Endometrial microvascular endothelial cells (primary cell): ENCODE results near the gene BCL7C. TPM values are rescaled to one million over a fixed set of nuclear protein-coding genes. Genes with fewer than 3 reads are reported as not detected.
"Not testable (repeated sequence)": the region's sequence is repeated elsewhere in the genome, so short reads cannot be mapped to it uniquely, and the experiment has no call there.

ENCODE experiments used
- in situ Hi-C: cut with HindIII; loops from 2 replicates; pipeline ENCODE4 v1.10.0; 2017; ENCODE audit warnings: low sequenced_read_pairs, low pct_unique_long_range_greater_than_20kb; ENCODE audit errors: inconsistent ontology term
- total RNA-seq: library from RNA; depleted of rRNA; stranded (reverse); fragments of >200 nt; gene quantifications from one replicate; pipeline ENCODE4 v1.2.3, GENCODE V29; 2015; ENCODE audit errors: inconsistent ontology term

Gene BCL7C
- total RNA-seq, 1 donor from 2014 or later, result 25.8 TPM

GRCh38 chr16:30875871-30876801, 17.7 kb downstream of the BCL7C start:
- in situ Hi-C loops, result loop anchor here (10.0 kb wide), 1 partner anchor 71 kb away; no protein-coding TSS in a partner anchor

GRCh38 chr16:30874821-30875717, 18.8 kb downstream of the BCL7C start:
- in situ Hi-C loops, result loop anchor here (10.0 kb wide), 1 partner anchor 70 kb away; no protein-coding TSS in a partner anchor

- in situ Hi-C loops, result loop anchor here (10.0 kb wide), 1 partner anchor 70 kb away; no protein-coding TSS in a partner anchor
Measured at GRCh38 chr16:30874244-30874820, 19.5 kb downstream of the BCL7C start.

GRCh38 chr16:30870904-30871303, 23.0 kb downstream of the BCL7C start:
- in situ Hi-C loops, result loop anchor here (10.0 kb wide), 1 partner anchor 66 kb away; no protein-coding TSS in a partner anchor

GRCh38 chr16:30867747-30868146, 26.1 kb downstream of the BCL7C start:
- in situ Hi-C loops, result no loop called here

- in situ Hi-C loops, result no loop called here
Measured at GRCh38 chr16:30866031-30866430, 27.8 kb downstream of the BCL7C start.

- in situ Hi-C loops, result not testable (repeated sequence)
Measured at GRCh38 chr16:30863178-30863577, 30.7 kb downstream of the BCL7C start.

- in situ Hi-C loops, result not testable (repeated sequence)
Measured at GRCh38 chr16:30860729-30861128, 33.1 kb downstream of the BCL7C start.

- in situ Hi-C loops, result no loop called here
Measured at GRCh38 chr16:30858829-30859423, 35.0 kb downstream of the BCL7C start.

GRCh38 chr16:30858111-30858495, 35.8 kb downstream of the BCL7C start:
- in situ Hi-C loops, result no loop called here

GRCh38 chr16:30853758-30854157, 40.1 kb downstream of the BCL7C start:
- in situ Hi-C loops, result no loop called here

- in situ Hi-C loops, result no loop called here
Measured at GRCh38 chr16:30850246-30850645, 43.6 kb downstream of the BCL7C start.

- in situ Hi-C loops, result no loop called here
Measured at GRCh38 chr16:30846649-30847402, 47.1 kb downstream of the BCL7C start.

- in situ Hi-C loops, result no loop called here
Measured at GRCh38 chr16:30844671-30845449, 49.0 kb downstream of the BCL7C start.

GRCh38 chr16:30844346-30844670, 49.6 kb downstream of the BCL7C start:
- in situ Hi-C loops, result no loop called here

- in situ Hi-C loops, result no loop called here
Measured at GRCh38 chr16:30843501-30843900, 50.4 kb downstream of the BCL7C start.

- in situ Hi-C loops, result no loop called here
Measured at GRCh38 chr16:30842971-30843370, 50.9 kb downstream of the BCL7C start.
